ENCODE results near the gene DNM3. TPM values are rescaled to one million over a fixed set of nuclear protein-coding genes. Genes with fewer than 3 reads are reported as not detected.

Gene DNM3
- total and polyA plus RNA-seq, 4 donors: 38.5 to 93.9 (median 48.5) TPM

DNA sequence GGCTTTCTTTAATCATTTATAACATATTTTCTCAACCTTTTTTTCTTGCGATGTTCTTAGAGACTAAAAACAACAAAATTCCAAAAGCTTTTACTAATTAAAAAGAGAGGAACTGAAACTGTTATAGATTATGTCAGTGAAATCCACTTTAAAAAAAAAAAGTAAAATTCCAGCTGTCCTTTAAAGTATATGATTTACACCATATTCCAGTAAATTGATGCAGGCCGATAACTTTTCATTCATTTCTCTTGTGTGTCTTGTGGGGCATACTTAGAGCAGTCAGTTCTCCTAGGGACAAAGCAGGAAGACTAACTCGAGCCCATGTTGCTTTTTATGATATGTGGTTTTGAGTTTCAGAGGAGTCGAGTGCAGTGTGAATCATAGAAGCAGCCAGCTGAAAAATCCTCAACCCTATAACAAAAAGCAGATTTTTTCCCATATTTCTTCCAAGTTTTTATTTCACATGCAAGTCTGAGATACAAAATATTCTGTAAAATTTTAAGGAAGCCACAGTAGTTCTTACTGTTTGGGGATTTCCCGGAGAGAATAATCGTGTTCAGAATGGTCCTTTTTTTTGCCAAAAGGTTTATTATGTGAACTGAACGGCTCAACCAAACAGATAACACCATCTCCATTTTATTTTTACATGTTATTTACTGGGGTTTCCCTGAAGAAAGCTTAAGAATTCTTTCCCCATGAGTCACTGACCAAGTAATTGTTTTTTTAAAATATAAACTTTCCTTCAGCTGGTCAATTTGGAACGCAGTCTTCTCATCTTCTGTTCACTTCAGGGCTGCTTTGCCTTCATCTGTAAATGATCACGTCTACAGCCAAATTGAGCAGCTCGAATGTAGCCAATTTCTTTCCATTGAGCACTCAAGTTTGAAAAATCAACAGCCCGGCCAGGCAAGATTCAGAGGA lies 502.2 kb downstream of the DNM3 start:
- H3K4me3 ChIP-seq (ENCODE audit: low read depth, low read length): no peak overlapping the region
- WGBS (ENCODE audit: insufficient coverage): 43% methylated on average over 3 of the region's 11 CpGs
- H3K4me1 ChIP-seq (ENCODE audit: control insufficient read depth, insufficient read depth, low read length): no peaks in the 10 kb centered on the region
- DNase-seq (ENCODE audit: low read depth in 4 of 6, low spot score in 6 of 6): peak in 1 of 6 donors; percentile 43
- H3K36me3 ChIP-seq (ENCODE audit: control insufficient read depth, insufficient read depth, low read length): no peaks in the 10 kb centered on the region
- no peaks in the 10 kb centered on the region for H3K27me3 ChIP-seq (ENCODE audit: control insufficient read depth, insufficient read depth, low read length)
- peaks cover 10% of the 10 kb centered on the region for H3K9me3 ChIP-seq (ENCODE audit: control insufficient read depth, insufficient read depth, low read length)
- peak overlapping the region; percentile 57 for H3K27ac ChIP-seq (ENCODE audit: low read depth, low read length)

GRCh38 chr1:172344444-172344843 lies 503.1 kb downstream of the DNM3 start:
- DNase-seq (ENCODE audit: low read depth in 4 of 6, low spot score in 6 of 6): no peak
- Histone ChIP-seq H3K4me3 (ENCODE audit: low read depth, low read length) (no peak overlapping the region), H3K27ac (ENCODE audit: low read depth, low read length) (peak overlapping the region; percentile 57)

DNA sequence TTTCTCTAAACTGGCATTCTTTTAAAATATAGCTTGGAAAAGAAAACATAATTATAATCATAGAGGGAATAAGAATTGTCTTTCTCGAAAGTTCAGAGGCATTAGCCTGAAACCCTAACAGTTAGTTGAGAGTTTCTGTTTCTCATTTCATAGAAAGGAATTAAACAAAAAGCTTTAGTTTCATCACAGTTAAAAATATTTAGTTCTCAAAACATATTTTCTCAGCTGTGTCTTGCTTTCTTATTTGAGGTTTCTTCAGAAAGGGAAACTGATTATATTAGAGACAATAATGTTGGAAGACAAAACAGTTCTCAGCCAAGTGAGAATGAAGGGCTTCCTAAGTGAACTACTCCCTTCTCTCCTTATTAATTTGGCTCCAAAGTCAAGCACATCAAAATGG lies 503.8 kb downstream of the DNM3 start:
- no CpG with 5 or more reads among the region's 1 CpG for WGBS (ENCODE audit: insufficient coverage)
- DNase-seq (ENCODE audit: low read depth in 4 of 6, low spot score in 6 of 6): no peak
- no peak overlapping the region for H3K4me3 ChIP-seq (ENCODE audit: low read depth, low read length)
- no peaks in the 10 kb centered on the region for H3K27me3 ChIP-seq (ENCODE audit: control insufficient read depth, insufficient read depth, low read length)
- no peaks in the 10 kb centered on the region for H3K4me1 ChIP-seq (ENCODE audit: control insufficient read depth, insufficient read depth, low read length)
- H3K27ac ChIP-seq (ENCODE audit: low read depth, low read length): peak overlapping the region; percentile 57
- no peaks in the 10 kb centered on the region for H3K36me3 ChIP-seq (ENCODE audit: control insufficient read depth, insufficient read depth, low read length)
- H3K9me3 ChIP-seq (ENCODE audit: control insufficient read depth, insufficient read depth, low read length): peaks cover 10% of the 10 kb centered on the region

More at GRCh38 chr1:172344444-172344843, 503.1 kb downstream of the DNM3 start:
- Histone ChIP-seq H3K27me3 (ENCODE audit: control insufficient read depth, insufficient read depth, low read length) (no peaks in the 10 kb centered on the region), H3K9me3 (ENCODE audit: control insufficient read depth, insufficient read depth, low read length) (peaks cover 10% of the 10 kb centered on the region), H3K36me3 (ENCODE audit: control insufficient read depth, insufficient read depth, low read length) (no peaks in the 10 kb centered on the region), H3K4me1 (ENCODE audit: control insufficient read depth, insufficient read depth, low read length) (no peaks in the 10 kb centered on the region)
- WGBS (ENCODE audit: insufficient coverage): no CpG with 5 or more reads among the region's 7 CpGs

- Histone ChIP-seq H3K27ac (ENCODE audit: low read depth, low read length) (no peak overlapping the region), H3K4me3 (ENCODE audit: low read depth, low read length) (no peak overlapping the region), H3K9me3 (ENCODE audit: control insufficient read depth, insufficient read depth, low read length) (peaks cover 10% of the 10 kb centered on the region), H3K36me3 (ENCODE audit: control insufficient read depth, insufficient read depth, low read length) (no peaks in the 10 kb centered on the region), H3K4me1 (ENCODE audit: control insufficient read depth, insufficient read depth, low read length) (no peaks in the 10 kb centered on the region), H3K27me3 (ENCODE audit: control insufficient read depth, insufficient read depth, low read length) (no peaks in the 10 kb centered on the region)
- WGBS (ENCODE audit: insufficient coverage): no CpG with 5 or more reads among the region's 3 CpGs
- no peak for DNase-seq (ENCODE audit: low read depth in 4 of 6, low spot score in 6 of 6)
Measured at GRCh38 chr1:172347416-172347815, 506.1 kb downstream of the DNM3 start.

- no peaks in the 10 kb centered on the region for H3K27me3 ChIP-seq (ENCODE audit: control insufficient read depth, insufficient read depth, low read length)
- H3K9me3 ChIP-seq (ENCODE audit: control insufficient read depth, insufficient read depth, low read length): peaks cover 10% of the 10 kb centered on the region
- no peaks in the 10 kb centered on the region for H3K4me1 ChIP-seq (ENCODE audit: control insufficient read depth, insufficient read depth, low read length)
- peak in 2 of 6 donors; percentile 19 to 31 for DNase-seq (ENCODE audit: low read depth in 4 of 6, low spot score in 6 of 6)
- H3K36me3 ChIP-seq (ENCODE audit: control insufficient read depth, insufficient read depth, low read length): no peaks in the 10 kb centered on the region
- peak overlapping the region; percentile 68 for H3K27ac ChIP-seq (ENCODE audit: low read depth, low read length)
- H3K4me3 ChIP-seq (ENCODE audit: low read depth, low read length): no peak overlapping the region
Measured at GRCh38 chr1:172350856-172351255, 509.6 kb downstream of the DNM3 start.

- peak in 2 of 6 donors; percentile 20 to 23 for DNase-seq (ENCODE audit: low read depth in 4 of 6, low spot score in 6 of 6)
- no peaks in the 10 kb centered on the region for H3K27me3 ChIP-seq (ENCODE audit: control insufficient read depth, insufficient read depth, low read length)
- H3K4me1 ChIP-seq (ENCODE audit: control insufficient read depth, insufficient read depth, low read length): no peaks in the 10 kb centered on the region
- peaks cover 10% of the 10 kb centered on the region for H3K9me3 ChIP-seq (ENCODE audit: control insufficient read depth, insufficient read depth, low read length)
- H3K36me3 ChIP-seq (ENCODE audit: control insufficient read depth, insufficient read depth, low read length): no peaks in the 10 kb centered on the region
- no peak overlapping the region for H3K4me3 ChIP-seq (ENCODE audit: low read depth, low read length)
- peak overlapping the region; percentile 68 for H3K27ac ChIP-seq (ENCODE audit: low read depth, low read length)
Measured at GRCh38 chr1:172351346-172351745, 510.0 kb downstream of the DNM3 start.

- no peak overlapping the region for H3K4me3 ChIP-seq (ENCODE audit: low read depth, low read length)
- no peaks in the 10 kb centered on the region for H3K36me3 ChIP-seq (ENCODE audit: control insufficient read depth, insufficient read depth, low read length)
- WGBS (ENCODE audit: insufficient coverage): 16% methylated on average over 2 of the region's 3 CpGs
- DNase-seq (ENCODE audit: low read depth in 4 of 6, low spot score in 6 of 6): peak in 2 of 6 donors; percentile 27 to 37
- H3K27me3 ChIP-seq (ENCODE audit: control insufficient read depth, insufficient read depth, low read length): no peaks in the 10 kb centered on the region
- H3K27ac ChIP-seq (ENCODE audit: low read depth, low read length): peak overlapping the region; percentile 68
- peaks cover 10% of the 10 kb centered on the region for H3K9me3 ChIP-seq (ENCODE audit: control insufficient read depth, insufficient read depth, low read length)
- H3K4me1 ChIP-seq (ENCODE audit: control insufficient read depth, insufficient read depth, low read length): no peaks in the 10 kb centered on the region
Measured at GRCh38 chr1:172351754-172352161, 510.5 kb downstream of the DNM3 start.

- Histone ChIP-seq H3K4me3 (ENCODE audit: low read depth, low read length) (no peak overlapping the region), H3K27ac (ENCODE audit: low read depth, low read length) (no peak overlapping the region), H3K27me3 (ENCODE audit: control insufficient read depth, insufficient read depth, low read length) (no peaks in the 10 kb centered on the region), H3K36me3 (ENCODE audit: control insufficient read depth, insufficient read depth, low read length) (no peaks in the 10 kb centered on the region), H3K9me3 (ENCODE audit: control insufficient read depth, insufficient read depth, low read length) (peaks cover 7% of the 10 kb centered on the region), H3K4me1 (ENCODE audit: control insufficient read depth, insufficient read depth, low read length) (no peaks in the 10 kb centered on the region)
- WGBS (ENCODE audit: insufficient coverage): no CpG with 5 or more reads among the region's 1 CpG
- DNase-seq (ENCODE audit: low read depth in 4 of 6, low spot score in 6 of 6): no peak
Measured at GRCh38 chr1:172352435-172352834, 511.1 kb downstream of the DNM3 start.

DNA sequence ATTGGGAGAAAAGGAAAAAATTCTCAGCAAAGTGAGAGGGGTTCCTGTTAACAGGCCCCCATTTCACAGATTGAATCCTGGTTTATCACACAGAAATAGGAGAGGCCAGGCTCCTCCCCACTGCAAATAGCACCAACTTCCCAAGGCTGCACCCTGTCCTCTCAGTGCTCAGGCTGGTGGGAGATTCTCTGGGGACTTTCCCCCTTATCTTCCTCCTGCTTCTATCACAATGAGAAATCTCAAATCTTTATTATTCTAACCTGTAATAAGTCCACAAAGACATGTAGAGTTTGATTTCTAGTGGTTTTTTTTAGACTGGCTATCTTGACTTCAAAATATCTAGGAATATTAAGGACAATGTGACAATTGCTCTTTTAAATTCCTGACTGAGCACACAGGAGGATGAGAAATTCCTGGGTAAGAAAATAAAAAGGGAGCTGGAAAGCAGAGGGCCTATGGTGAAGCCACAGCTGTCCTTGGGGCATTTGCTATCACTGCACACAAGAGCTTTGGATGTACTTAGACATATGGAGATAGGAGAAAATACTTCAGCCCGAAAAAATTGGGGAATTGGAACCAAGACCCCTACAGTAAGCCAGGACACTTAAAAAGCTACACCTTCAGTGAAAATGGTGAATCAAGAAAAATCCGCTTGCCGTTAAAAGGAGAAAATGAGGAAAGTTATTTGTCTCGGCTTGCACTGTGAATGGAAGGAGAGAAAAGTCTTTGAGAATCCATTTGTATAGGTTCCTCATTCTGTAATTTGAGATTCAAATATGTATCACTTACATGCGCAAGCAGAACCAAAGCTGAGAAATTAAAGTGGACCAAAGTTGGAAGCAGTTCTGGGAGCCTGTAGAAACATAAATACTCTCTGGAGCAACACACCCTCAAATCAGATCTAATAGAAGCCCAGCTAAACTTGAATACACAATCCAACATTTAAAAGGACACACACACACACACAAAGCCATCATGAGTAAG lies 513.3 kb downstream of the DNM3 start:
- DNase-seq (ENCODE audit: low read depth in 4 of 6, low spot score in 6 of 6): no peak
- H3K27ac ChIP-seq (ENCODE audit: low read depth, low read length): no peak overlapping the region
- no peak overlapping the region for H3K4me3 ChIP-seq (ENCODE audit: low read depth, low read length)
- no CpG with 5 or more reads among the region's 5 CpGs for WGBS (ENCODE audit: insufficient coverage)
- H3K27me3 ChIP-seq (ENCODE audit: control insufficient read depth, insufficient read depth, low read length): no peaks in the 10 kb centered on the region
- no peaks in the 10 kb centered on the region for H3K9me3 ChIP-seq (ENCODE audit: control insufficient read depth, insufficient read depth, low read length)
- H3K4me1 ChIP-seq (ENCODE audit: control insufficient read depth, insufficient read depth, low read length): peaks cover 5% of the 10 kb centered on the region
- H3K36me3 ChIP-seq (ENCODE audit: control insufficient read depth, insufficient read depth, low read length): no peaks in the 10 kb centered on the region
